ENCODE results near the gene CDCA7.

The CDCA7 gene

DNA sequence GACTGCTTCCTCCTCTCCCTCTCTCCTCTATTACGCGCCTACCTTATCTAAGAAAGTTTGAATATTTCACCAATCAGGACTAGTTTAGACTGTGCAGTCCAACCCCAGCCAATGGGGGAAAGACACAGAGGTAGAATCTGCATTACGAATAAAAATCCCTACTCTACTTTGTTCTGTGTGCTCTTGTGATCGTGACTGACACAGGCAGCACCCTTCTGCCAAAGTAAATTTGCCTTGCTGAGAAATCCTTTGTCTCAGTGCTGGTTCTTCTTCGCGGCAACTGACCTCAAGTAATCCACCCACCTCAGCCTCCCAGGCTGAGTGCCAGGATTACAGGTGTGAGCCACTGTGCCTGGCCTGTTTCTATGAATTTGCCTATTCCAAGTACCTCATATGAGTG lies 8.6 kb upstream of the CDCA7 start:
- TF ChIP-seq POLR2AphosphoS5 (IDR thresholded peaks at IDR 0.05; ENCODE audit: low read depth) (no peak), SPI1 (IDR thresholded peaks at IDR 0.05; ENCODE audit: borderline replicate concordance, low read depth) (no peak), GABPA (IDR thresholded peaks at IDR 0.05; ENCODE audit: low read depth) (no peak)
- TF ChIP-seq, protein P1, sequence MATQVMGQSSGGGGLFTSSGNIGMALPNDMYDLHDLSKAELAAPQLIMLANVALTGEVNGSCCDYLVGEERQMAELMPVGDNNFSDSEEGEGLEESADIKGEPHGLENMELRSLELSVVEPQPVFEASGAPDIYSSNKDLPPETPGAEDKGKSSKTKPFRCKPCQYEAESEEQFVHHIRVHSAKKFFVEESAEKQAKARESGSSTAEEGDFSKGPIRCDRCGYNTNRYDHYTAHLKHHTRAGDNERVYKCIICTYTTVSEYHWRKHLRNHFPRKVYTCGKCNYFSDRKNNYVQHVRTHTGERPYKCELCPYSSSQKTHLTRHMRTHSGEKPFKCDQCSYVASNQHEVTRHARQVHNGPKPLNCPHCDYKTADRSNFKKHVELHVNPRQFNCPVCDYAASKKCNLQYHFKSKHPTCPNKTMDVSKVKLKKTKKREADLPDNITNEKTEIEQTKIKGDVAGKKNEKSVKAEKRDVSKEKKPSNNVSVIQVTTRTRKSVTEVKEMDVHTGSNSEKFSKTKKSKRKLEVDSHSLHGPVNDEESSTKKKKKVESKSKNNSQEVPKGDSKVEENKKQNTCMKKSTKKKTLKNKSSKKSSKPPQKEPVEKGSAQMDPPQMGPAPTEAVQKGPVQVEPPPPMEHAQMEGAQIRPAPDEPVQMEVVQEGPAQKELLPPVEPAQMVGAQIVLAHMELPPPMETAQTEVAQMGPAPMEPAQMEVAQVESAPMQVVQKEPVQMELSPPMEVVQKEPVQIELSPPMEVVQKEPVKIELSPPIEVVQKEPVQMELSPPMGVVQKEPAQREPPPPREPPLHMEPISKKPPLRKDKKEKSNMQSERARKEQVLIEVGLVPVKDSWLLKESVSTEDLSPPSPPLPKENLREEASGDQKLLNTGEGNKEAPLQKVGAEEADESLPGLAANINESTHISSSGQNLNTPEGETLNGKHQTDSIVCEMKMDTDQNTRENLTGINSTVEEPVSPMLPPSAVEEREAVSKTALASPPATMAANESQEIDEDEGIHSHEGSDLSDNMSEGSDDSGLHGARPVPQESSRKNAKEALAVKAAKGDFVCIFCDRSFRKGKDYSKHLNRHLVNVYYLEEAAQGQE (IDR thresholded peaks at IDR 0.05; ENCODE audit: insufficient replicate concordance, low read depth) = no peak
- Histone ChIP-seq H3K27me3 (ENCODE audit: insufficient read depth, poor library complexity, severe bottlenecking) (no peaks in the 10 kb centered on the region), H3K4me3 (replicated peaks; ENCODE audit: insufficient read depth, low read length) (no peak overlapping the region), H3K27ac (replicated peaks) (no peak overlapping the region)
- DNase-seq (ENCODE audit: low read depth in 1 of 2, low spot score in 1 of 2) = no peak

DNA sequence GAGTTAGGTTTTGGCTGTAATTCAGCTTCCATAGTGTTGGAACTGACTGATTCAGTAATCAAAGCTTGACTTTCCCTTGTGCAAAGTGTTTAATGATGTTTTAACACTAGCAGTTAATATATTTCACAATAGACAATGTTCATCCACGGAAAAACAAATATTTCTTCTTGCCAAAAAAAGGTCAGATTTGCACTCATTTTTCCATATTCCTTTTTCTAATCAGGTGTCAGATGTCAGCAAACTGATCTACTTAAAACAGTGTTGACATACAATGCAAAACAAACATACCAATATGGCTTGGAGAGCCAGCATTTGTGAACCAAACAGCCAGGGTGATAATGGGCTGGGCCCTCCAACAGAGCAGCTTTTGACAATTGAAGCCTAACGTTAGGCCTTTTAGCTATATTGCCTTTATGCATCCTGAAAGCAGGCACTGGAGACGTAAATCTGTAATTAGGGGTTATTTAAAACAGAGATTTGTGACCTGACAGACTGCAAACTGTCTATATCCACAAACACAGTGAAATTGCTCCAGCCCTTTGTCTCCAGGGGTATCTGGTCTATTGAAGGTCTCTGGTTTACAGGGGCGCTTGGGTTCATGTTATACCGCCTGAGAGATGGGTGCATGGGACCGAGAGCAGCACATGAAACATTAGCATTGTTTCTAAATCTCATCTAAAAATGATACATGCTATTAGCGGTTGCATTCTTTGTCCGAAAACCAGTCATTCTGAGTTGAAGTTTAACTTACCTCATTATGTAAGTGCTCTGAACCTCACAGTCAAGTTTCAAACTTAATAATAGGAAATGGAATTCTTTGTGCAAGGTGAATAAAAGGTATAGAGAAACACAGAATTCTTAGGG lies 7.1 kb upstream of the CDCA7 start:
- no peak overlapping the region for H3K4me3 ChIP-seq (replicated peaks; ENCODE audit: insufficient read depth, low read length)

DNA sequence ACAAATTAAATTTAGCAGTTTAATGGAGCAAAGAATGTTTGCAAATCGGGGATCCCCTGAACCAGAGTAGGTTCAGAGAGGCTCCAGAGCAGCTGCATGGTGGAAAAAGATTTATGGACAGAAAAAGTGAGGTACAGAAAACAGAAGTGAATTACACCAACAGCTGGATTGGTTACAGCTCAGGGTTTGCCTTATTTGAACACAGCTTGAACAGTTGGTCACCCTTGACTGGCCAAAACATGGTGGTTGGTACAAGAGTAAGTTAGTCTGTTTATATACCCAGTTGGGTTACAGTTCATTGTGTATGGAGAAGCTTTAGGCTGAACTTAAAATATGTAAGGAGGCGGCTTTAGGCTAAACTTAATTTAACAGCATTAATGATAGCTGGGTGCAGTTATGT lies 5.4 kb upstream of the CDCA7 start:
- Histone ChIP-seq H3K27me3 (ENCODE audit: insufficient read depth, poor library complexity, severe bottlenecking) (no peaks in the 10 kb centered on the region), H3K27ac (replicated peaks) (no peak overlapping the region), H3K4me3 (replicated peaks; ENCODE audit: insufficient read depth, low read length) (no peak overlapping the region)
- no peak for TF ChIP-seq GABPA (IDR thresholded peaks at IDR 0.05; ENCODE audit: low read depth)
- TF ChIP-seq POLR2AphosphoS5 (IDR thresholded peaks at IDR 0.05; ENCODE audit: low read depth) = no peak
- TF ChIP-seq, protein P1 (IDR thresholded peaks at IDR 0.05; ENCODE audit: insufficient replicate concordance, low read depth) = no peak
- DNase-seq (ENCODE audit: low read depth in 1 of 2, low spot score in 1 of 2) = no peak

More for the DNA sequence above, 7.1 kb upstream of the CDCA7 start:
- DNase-seq (ENCODE audit: low read depth in 1 of 2, low spot score in 1 of 2) = no peak
- TF ChIP-seq SPI1 (IDR thresholded peaks at IDR 0.05; ENCODE audit: borderline replicate concordance, low read depth) (no peak), GABPA (IDR thresholded peaks at IDR 0.05; ENCODE audit: low read depth) (no peak), POLR2AphosphoS5 (IDR thresholded peaks at IDR 0.05; ENCODE audit: low read depth) (no peak)
- TF ChIP-seq, protein P2, sequence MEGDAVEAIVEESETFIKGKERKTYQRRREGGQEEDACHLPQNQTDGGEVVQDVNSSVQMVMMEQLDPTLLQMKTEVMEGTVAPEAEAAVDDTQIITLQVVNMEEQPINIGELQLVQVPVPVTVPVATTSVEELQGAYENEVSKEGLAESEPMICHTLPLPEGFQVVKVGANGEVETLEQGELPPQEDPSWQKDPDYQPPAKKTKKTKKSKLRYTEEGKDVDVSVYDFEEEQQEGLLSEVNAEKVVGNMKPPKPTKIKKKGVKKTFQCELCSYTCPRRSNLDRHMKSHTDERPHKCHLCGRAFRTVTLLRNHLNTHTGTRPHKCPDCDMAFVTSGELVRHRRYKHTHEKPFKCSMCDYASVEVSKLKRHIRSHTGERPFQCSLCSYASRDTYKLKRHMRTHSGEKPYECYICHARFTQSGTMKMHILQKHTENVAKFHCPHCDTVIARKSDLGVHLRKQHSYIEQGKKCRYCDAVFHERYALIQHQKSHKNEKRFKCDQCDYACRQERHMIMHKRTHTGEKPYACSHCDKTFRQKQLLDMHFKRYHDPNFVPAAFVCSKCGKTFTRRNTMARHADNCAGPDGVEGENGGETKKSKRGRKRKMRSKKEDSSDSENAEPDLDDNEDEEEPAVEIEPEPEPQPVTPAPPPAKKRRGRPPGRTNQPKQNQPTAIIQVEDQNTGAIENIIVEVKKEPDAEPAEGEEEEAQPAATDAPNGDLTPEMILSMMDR (IDR thresholded peaks at IDR 0.05; ENCODE audit: insufficient read depth, low read length) = no peak
- TF ChIP-seq, protein P1 (IDR thresholded peaks at IDR 0.05; ENCODE audit: insufficient replicate concordance, low read depth) = no peak
- H3K27ac ChIP-seq (replicated peaks) = no peak overlapping the region
- no peaks in the 10 kb centered on the region for H3K27me3 ChIP-seq (ENCODE audit: insufficient read depth, poor library complexity, severe bottlenecking)

DNA sequence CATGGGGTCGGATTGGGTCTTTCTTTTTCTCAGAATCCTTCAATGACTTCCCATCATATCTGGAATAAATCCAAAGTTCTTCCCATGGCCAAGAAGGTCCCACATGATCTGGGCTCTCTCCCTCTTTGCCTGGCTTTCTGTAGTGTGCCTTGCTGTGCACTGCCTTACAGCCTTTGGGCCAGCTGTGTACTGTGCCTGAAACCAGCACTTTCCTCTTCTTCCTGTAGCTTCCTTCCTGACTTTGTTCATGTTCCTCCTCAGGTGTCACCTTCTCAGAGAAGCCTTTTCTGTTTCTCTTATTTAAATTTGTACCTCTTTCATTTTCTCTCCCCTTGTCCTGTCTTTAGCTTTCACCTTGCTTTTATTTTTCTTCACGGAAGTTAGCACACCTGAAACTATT lies 4.3 kb upstream of the CDCA7 start:
- H3K27ac ChIP-seq (replicated peaks) = no peak overlapping the region
- TF ChIP-seq POLR2AphosphoS5 (IDR thresholded peaks at IDR 0.05; ENCODE audit: low read depth) = no peak
- TF ChIP-seq SPI1 (IDR thresholded peaks at IDR 0.05; ENCODE audit: borderline replicate concordance, low read depth) = no peak
- TF ChIP-seq, protein P1 (IDR thresholded peaks at IDR 0.05; ENCODE audit: insufficient replicate concordance, low read depth) = no peak
- TF ChIP-seq, protein P2 (IDR thresholded peaks at IDR 0.05; ENCODE audit: insufficient read depth, low read length) = no peak
- TF ChIP-seq GABPA (IDR thresholded peaks at IDR 0.05; ENCODE audit: low read depth) = no peak
- DNase-seq (ENCODE audit: low read depth in 1 of 2, low spot score in 1 of 2) = no peak
- H3K4me3 ChIP-seq (replicated peaks; ENCODE audit: insufficient read depth, low read length) = no peak overlapping the region
- H3K27me3 ChIP-seq (ENCODE audit: insufficient read depth, poor library complexity, severe bottlenecking) = no peaks in the 10 kb centered on the region

Data from HL-60 (cell line).